HEK293T (cell line): ENCODE results near the gene CD44.

Source experiments
- ARNT ChIP-seq: fragments of 450-650 bp; IDR thresholded peaks from 2 replicates; pipeline ENCODE4 v1.6.1; 2017; ENCODE audit warnings: mild to moderate bottlenecking
- BHLHE40 ChIP-seq: fragments of 450-650 bp; IDR thresholded peaks from 2 replicates; pipeline ENCODE4 v1.6.1; 2016; ENCODE audit warnings: mild to moderate bottlenecking, moderate library complexity, borderline replicate concordance
- CTBP1 ChIP-seq: fragments of 450-650 bp; IDR thresholded peaks from 2 replicates; pipeline ENCODE4 v1.6.1; 2016; ENCODE audit warnings: borderline replicate concordance
- FOXA1 ChIP-seq: fragments of 450-650 bp; IDR thresholded peaks from 2 replicates; pipeline ENCODE4 v1.6.1; 2016; ENCODE audit warnings: mild to moderate bottlenecking
- FOXK2 ChIP-seq: fragments of 450-650 bp; IDR thresholded peaks from 2 replicates; pipeline ENCODE4 v1.6.1; 2016; ENCODE audit warnings: mild to moderate bottlenecking
- FOXM1 ChIP-seq: fragments of 450-650 bp; IDR thresholded peaks from 2 replicates; pipeline ENCODE4 v1.6.1; 2017; ENCODE audit warnings: mild to moderate bottlenecking, borderline replicate concordance
- HDGF ChIP-seq: fragments of 450-650 bp; IDR thresholded peaks from 2 replicates; pipeline ENCODE4 v1.6.1; 2017; ENCODE audit warnings: antibody characterized with exemption, borderline replicate concordance
- L3MBTL2 ChIP-seq: fragments of 450-650 bp; conservative IDR thresholded peaks from 2 replicates; pipeline ENCODE4 v1.6.1; 2016; ENCODE audit warnings: mild to moderate bottlenecking
- NFRKB ChIP-seq: fragments of 450-650 bp; IDR thresholded peaks from 2 replicates; pipeline ENCODE4 v1.6.1; 2016; ENCODE audit warnings: mild to moderate bottlenecking, moderate library complexity
- PKNOX1 ChIP-seq: fragments of 450-650 bp; IDR thresholded peaks from 2 replicates; pipeline ENCODE4 v1.6.1; 2016
- SP1 ChIP-seq: fragments of 450-650 bp; IDR thresholded peaks from 2 replicates; pipeline ENCODE4 v1.6.1; 2017
- SUZ12 ChIP-seq: fragments of 450-650 bp; IDR thresholded peaks from 2 replicates; pipeline ENCODE4 v1.6.1; 2016; ENCODE audit warnings: mild to moderate bottlenecking
- TARDBP ChIP-seq: fragments of 450-650 bp; IDR thresholded peaks from 2 replicates; pipeline ENCODE4 v1.6.1; 2016
- ZNF384 ChIP-seq: fragments of 450-650 bp; IDR thresholded peaks from 2 replicates; pipeline ENCODE4 v1.6.1; 2016

GRCh38 chr11:35237351-35237750, 98.4 kb downstream of the CD44 start:
- TF ChIP-seq TARDBP, result no peak
- no peak for TF ChIP-seq FOXM1
- no peak for TF ChIP-seq NFRKB
- TF ChIP-seq ARNT, result no peak
- TF ChIP-seq HDGF, result no peak
- TF ChIP-seq FOXA1, result no peak
- TF ChIP-seq ZNF384, result no peak
- no peak for TF ChIP-seq PKNOX1
- no peak for TF ChIP-seq SP1
- TF ChIP-seq SUZ12, result no peak
- no peak for TF ChIP-seq BHLHE40
- TF ChIP-seq FOXK2, result no peak
- no peak for TF ChIP-seq L3MBTL2
- no peak for TF ChIP-seq CTBP1
